MV-4-11 (cell line): Measurements from ENCODE around the gene SLCO3A1.
A peak's percentile ranks its signal among the peaks of the same experiment; 100 is the strongest.

Experiments
- DNase-seq: peaks from one replicate; lab custom pipeline; 2025; lab: John Stamatoyannopoulos, UW

The SLCO3A1 gene

GRCh38 chr15:91861223-91861622 lies 7.7 kb downstream of the SLCO3A1 start:
- peak; percentile 96 for DNase-seq

- no peak for DNase-seq
Measured at GRCh38 chr15:91862891-91863504, 9.5 kb downstream of the SLCO3A1 start.

DNA sequence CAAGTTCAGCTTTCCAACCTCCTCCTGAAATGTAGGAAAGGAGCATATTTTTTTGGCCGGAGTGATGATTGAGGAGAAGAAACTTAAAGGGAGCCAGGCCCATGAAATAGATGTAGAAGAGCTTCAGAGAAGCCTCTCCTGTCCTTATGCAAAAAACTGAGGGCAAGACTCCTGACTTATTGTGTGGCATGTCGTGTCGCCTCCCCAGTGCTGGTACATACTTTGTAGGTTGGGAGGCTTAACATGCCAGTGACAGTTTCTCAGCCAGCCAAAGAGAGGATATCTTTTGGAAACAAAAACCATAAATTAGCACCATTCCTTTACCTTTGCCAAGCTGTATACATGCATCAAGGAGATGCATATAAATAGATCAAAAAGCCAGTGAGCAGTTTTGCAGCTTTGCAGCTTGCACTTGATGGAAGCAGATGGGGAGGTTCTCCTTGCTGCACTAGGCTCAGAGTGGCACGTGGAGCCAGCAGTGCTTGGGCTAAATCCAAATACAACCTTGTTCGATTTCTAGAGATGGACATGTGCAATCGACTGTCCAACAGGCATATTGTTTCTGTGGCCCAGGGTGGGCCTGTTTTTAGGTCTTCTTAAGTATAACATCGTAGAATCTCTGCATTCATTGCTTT lies 10.2 kb downstream of the SLCO3A1 start:
- no peak for DNase-seq

- DNase-seq: no peak
Measured at GRCh38 chr15:91864664-91865063, 11.2 kb downstream of the SLCO3A1 start.

DNA sequence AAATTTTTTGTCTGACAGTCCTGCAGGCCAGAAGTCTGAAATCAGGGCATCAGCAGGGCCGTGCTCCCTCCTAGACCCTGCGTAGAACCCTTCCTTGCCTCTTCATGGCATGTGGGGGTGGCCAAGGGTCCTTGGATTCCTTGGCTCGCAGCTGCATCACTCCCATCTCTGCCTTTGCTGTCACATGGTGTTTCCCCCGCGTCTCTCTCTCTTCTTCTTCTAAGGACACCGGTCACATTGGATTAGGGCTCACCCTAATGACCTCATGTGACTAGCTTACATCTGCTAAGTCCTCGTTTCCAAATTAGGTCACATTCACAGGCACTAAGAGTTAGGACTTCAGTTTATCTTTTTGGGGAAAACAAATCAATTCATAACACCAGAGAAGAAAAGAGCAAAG lies 12.0 kb downstream of the SLCO3A1 start:
- no peak for DNase-seq

DNA sequence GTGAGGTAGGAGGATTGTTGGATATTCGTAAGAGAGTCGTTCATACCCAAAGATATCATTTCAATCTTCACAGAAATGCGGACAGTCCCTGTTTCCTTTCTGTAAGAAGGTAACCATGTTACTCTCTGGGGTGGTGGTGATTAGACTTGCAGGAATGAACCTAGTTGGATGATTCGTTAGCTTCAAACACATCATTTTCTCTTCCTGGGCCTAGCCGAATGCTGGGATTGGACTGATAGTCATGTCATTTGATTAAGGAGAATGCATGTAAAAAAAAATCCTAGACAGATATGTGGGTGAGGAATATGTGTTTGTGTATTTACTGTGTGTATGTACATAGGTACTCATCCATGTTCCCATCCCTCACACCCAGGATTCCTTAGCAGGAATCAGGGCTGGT lies 12.4 kb downstream of the SLCO3A1 start:
- no peak for DNase-seq

- DNase-seq: no peak
Measured at GRCh38 chr15:91866371-91866905, 12.9 kb downstream of the SLCO3A1 start.

DNA sequence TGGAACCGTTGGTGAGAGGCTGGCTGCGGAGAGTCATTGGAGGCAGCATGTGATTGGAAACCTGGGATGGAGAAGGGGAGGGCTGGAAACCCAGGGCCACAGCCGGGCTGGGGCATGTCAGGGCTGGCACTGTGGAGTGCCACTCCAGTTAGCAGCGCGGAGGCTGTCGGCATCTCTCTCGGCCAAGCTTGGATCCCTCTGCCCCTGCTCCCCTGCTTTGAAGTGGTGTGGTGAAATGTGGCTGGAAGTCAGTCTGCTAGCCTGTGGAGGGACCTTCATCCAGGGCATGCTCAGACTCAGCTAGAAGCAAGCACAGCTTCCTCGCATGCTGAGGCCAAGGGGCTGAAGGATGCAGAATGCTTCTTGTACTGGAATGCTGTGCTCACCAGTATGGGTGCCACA lies 13.5 kb downstream of the SLCO3A1 start:
- DNase-seq: no peak

GRCh38 chr15:91867581-91868026 lies 14.1 kb downstream of the SLCO3A1 start:
- DNase-seq: no peak

GRCh38 chr15:91870876-91871537 lies 17.5 kb downstream of the SLCO3A1 start:
- no peak for DNase-seq

- peak; percentile 54 for DNase-seq
Measured at GRCh38 chr15:91871837-91872236, 18.3 kb downstream of the SLCO3A1 start.

GRCh38 chr15:91872356-91873137 lies 19.0 kb downstream of the SLCO3A1 start:
- DNase-seq: no peak

DNA sequence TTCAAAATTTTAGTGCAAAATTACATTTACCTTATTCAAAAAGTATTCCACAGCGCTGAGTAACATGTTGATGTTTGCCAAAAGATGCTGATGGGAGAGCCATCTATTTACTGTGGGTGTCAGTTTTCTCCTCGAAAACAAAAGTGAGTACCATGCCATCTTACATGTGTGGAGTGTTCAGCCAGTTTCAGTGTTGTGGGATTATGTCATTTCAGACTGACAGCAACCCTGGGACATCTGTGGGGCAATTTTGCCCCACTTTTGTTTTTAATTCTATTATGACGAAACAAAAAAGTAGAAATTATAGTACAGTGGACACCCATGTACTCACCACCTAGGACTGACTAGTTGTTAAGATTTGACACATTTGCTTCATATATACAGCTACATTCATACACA lies 19.6 kb downstream of the SLCO3A1 start:
- peak; percentile 8 for DNase-seq

- no peak for DNase-seq
Measured at GRCh38 chr15:91874171-91874570, 20.7 kb downstream of the SLCO3A1 start.

DNA sequence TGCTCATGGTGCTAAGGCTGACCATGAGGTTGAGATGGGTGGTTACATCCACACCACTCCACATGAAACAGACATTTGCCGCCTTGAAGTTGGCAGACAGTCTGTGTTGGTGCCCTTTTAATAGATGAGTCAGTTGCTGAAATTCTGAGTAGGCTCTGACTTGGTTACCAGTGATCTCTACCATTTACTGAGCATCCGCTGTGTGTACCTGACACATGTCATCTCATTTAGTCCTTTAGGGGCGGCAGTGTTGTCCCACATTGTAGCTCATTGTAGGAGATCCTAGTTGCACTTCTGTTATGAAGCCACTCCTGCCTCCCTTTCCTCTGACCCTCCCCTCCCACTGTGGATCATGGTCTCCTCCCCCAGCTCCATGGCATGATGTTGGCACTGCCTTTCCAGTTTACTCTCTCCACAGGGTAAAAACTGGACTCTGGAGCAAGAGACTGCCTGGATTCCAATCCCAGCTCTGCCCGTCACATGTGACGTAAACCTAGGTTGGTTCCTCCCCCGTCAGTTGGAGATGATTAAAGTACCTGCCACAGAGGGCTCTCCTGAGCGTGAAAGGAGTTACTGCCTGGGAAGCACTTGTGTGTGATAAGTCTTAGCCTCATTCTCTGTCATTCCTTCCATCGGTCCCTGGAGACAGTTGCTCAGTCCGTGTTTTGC lies 21.6 kb downstream of the SLCO3A1 start:
- DNase-seq: no peak

DNA sequence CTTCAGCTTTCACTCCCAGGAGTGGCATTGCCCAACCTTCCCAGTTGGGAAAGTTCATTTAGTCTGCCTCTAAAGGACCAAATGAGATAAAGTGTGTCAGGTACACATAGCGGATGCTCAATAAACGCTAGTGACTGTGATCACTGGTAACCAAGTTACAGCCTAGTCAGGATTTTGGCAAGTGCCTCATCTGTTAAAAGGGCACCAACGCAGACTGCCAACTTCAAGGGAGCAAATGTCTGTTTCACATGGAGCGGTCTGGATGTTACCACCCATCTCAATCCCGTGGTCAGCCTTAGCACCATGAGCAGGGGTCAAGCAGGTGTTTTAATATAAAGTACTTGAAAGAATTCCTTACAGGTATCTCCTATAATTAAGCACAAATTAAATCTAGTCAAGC lies 22.7 kb downstream of the SLCO3A1 start:
- no peak for DNase-seq

DNA sequence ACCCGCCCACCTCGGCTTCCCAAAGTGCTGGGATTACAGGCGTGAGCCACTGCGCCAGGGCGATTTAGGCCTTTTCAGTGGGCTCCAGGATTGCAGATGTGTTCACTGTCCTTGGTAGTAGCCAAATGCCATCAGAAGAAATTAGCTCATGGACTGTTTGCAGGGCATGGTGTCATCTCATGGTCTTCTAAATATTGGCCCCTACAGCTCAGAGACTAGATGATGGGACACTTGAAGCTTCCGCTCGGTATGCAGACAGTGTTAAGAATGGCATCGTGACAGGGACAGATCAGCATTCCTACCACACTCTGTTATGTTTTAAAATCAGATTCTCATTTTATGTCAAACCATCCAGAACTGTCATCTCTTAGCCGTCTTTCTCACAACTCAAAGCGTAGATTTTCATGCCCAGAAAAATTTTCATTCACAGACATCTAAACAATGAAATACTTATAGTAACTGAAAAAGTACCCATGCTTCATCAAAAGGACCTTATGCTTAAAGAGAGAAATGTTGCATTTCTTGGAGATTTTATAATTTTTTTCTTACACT lies 24.9 kb downstream of the SLCO3A1 start:
- DNase-seq: no peak

- DNase-seq: no peak
Measured at GRCh38 chr15:91879158-91879557, 25.6 kb downstream of the SLCO3A1 start.

DNA sequence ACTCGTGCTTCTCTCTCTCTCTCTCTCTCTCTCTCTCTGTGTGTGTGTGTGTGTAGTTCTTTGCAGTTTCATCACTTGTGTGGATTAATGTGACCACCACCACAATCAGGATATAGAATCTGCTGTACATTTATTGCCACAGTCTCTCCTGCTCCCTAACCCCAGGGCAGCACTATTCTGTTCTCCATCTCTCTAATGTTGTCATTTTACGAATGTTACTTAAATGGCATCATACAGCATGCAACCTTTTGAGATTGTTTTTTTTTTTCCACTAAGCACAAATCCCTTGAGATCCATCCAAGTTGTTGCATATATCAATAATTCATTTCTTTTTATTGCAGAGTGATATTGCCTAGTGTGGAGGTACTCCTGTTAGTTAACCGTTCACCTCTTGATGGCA lies 26.9 kb downstream of the SLCO3A1 start:
- no peak for DNase-seq

- DNase-seq: no peak
Measured at GRCh38 chr15:91881569-91882297, 28.2 kb downstream of the SLCO3A1 start.
